Stimulated activated CD4-positive, alpha-beta T cell treated with anti-CD3 and anti-CD28 coated beads, TNF-alpha, amount 100 ng/mL, for 48 hours (primary cell): ENCODE data around the gene TMCC2.
"Not testable (repeated sequence)": the region's sequence is repeated elsewhere in the genome, so short reads cannot be mapped to it uniquely, and the experiment has no call there.

Experiments used
- DNase-seq, 3 donors: peaks; one replicate each; pipeline ENCODE4 v3.0.0-alpha.2; 2020; ENCODE audit warnings: low read depth in 3 of 3

Gene TMCC2, protein sequence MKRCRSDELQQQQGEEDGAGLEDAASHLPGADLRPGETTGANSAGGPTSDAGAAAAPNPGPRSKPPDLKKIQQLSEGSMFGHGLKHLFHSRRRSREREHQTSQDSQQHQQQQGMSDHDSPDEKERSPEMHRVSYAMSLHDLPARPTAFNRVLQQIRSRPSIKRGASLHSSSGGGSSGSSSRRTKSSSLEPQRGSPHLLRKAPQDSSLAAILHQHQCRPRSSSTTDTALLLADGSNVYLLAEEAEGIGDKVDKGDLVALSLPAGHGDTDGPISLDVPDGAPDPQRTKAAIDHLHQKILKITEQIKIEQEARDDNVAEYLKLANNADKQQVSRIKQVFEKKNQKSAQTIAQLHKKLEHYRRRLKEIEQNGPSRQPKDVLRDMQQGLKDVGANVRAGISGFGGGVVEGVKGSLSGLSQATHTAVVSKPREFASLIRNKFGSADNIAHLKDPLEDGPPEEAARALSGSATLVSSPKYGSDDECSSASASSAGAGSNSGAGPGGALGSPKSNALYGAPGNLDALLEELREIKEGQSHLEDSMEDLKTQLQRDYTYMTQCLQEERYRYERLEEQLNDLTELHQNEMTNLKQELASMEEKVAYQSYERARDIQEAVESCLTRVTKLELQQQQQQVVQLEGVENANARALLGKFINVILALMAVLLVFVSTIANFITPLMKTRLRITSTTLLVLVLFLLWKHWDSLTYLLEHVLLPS

DNA sequence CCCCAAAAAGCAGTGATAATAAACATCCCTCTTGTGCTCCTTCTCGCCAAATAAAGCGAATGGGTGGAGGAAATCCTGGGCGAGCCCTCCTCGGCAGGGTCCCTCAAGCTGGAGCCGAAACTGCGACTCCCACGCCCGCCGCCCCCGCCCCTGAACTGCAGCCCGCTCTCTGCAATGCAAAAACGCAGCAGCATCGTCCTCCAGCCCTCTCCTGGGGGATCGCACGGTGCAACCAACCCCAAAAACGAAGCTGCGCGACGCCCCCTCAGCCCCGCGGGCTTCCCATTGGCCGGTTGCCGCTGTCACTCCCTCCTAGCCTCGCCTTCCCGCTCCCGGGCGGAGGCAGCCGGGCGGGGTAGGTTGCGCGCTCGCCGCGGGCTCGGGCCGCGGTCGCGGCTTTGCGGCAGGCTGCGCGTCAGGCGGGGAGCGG, at the start of gene TMCC2:
Gene TMCC2, plus strand, starts transcription at position 363 of the 430 bp plus-strand sequence. CDS start 619 bp downstream, outside the sequence.
- peak; percentile 67 to 79 (median 70) for DNase-seq

DNA sequence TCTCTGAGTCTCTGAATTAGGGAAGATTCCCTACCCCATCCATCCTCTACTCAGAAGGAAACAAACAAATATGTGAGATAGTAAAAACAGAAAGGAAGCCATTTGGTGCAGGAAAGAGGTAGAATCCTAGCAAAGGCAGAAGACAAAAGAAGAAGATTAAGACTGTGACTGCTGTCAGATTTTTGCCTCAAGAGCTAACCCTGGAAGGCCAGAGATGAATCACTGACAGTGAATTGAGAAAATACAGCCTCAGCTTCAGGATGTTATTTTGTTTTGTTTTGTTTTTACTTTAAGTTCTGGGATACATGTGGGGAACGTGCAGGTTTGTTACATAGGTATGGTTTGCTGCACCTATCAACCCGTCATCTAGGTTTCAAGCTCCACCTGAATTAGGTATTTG, 47.9 kb upstream of the TMCC2 start:
- DNase-seq: no peak

DNA sequence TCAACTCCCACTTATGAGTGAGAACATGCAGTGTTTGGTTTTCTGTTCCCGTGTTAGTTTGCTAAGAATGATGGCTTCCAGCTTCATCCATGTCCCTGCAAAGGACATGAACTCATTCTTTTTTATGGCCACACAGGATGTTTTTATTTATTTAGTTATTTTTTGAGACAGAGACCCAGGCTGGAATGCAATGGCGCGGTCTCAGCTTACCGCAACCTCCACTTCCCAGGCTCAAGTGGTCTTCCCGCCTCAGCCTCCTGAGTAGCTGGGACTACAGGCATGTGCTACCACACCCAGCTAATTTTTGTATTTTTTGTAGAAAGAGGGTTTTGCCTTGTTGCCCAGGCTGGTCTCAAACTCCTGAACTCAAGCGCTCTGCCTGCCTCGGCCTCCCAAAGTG, 47.4 kb upstream of the TMCC2 start:
- not testable (repeated sequence) for DNase-seq

DNA sequence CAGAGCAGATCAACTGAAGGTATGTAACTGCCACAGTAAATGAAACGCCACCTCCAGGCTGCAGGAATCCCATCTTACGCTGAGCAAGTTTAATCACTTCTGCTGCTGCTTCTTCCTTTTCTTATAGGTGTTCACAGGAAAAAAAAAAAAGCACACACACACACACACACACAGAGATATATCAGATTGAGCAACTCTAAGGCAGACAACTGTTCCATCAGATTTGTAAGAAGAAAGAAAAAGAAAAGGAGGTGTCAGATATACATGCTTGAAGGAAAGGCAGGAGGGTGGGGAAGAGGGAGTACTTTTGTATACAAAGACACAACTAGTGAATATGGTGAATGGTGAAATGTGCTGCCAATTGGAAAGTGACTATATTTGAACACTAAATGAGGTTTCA, 44.8 kb upstream of the TMCC2 start:
- DNase-seq: no peak

DNA sequence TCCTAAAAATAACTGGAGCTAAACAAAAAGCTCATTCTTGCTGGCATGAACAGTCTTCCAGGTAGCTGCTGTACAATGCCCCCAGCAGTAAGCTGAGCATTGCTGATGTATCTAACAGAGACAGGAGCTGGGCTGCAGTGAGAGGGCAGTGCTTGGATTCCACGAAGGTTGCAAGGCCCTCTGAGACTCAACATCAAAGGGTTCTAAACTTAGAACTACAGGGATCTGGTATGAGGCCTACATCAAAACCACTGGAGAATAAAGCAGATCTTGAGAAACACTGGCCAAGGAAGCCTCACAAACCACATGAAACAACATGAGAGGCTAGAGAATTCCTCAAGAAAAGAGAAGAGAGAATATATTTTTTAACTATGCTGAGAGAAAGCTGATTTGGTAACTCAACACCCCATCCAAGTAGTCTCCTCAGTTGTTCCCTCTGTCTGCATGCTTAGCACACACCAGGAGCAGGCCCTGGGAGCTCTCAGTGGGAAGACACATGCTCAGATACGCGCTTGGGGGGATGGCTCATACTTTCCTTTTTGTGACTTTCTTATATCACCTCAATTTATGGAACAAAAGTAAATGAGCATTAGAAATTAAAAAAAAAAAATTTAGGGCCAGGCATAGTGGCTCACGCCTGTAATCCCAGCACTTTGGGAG, 43.9 kb upstream of the TMCC2 start:
- no peak for DNase-seq

DNA sequence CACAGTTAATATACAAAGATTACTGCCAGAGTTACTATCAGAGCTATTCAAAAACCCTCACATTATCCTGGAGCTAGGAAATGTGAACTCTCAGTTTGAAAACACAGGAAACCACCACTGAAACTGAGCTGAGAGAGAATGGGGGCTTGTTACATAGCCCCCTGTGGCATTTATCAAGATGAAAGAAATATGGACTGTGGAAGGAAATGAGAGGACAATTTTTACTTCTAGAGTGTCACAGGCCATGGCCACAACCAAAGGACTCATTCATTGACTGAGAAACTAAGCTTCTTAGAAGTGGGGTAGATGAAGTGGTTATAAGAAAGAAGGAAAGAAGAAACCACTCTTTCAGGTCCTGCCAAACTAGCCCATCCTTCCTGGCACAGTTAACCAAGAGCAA, 41.6 kb upstream of the TMCC2 start:
- DNase-seq: no peak

DNA sequence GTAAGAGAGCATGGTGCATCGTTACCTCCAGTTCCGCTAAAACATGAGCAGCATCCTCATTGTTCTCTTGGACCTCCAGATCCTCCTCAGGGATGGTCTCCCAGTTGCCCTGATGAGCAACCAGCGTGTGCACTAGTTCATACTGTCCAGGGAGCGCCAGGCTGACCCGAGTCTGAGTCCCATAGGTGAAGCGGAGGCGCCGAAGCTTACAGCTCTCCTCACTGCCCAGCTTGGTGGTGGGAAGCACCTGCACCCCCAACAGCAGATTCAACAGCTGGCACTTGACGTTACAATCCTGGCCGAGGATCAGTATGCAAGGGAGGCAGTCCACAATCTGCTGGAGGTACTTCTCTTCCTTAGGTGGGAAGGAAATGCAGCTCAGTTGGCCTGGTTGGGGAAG, 40.3 kb upstream of the TMCC2 start:
- no peak for DNase-seq

DNA sequence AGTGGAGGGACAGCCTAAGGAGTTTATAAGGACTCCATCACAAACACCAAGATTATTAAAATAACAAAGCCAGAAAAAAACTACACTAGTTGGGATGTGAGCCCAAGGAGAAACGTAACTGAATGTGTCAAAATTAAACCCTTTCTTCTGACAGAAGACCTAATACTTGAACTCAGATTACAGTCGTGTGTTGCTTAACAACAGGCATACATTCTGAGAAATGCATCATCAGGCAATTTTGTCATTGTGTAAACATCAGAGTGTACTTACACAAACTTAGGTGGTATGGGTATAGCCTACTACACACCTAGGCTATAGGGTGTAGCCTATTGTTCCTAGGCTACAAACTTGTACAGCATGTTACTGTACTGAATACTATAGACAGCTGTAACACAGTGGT, 39.6 kb upstream of the TMCC2 start:
- DNase-seq: no peak

DNA sequence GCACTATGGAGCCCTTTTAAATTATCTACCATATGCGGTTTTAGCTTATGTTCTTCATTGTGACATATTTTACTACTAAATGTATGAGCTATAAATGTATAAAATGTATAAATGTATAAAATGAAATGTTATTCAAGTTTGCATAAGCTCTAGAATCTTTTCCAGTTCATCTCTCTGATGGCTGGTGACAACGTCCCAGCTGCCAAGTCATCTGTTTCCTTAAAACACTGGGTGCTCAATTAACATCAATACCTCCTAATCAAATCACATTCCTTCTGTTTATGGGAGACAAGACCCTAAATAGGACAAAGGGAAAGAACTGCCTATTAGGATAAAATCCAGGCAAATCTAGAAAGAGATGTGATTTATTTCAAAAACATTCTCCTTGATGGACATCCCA, 39.1 kb upstream of the TMCC2 start:
- DNase-seq: no peak

DNA sequence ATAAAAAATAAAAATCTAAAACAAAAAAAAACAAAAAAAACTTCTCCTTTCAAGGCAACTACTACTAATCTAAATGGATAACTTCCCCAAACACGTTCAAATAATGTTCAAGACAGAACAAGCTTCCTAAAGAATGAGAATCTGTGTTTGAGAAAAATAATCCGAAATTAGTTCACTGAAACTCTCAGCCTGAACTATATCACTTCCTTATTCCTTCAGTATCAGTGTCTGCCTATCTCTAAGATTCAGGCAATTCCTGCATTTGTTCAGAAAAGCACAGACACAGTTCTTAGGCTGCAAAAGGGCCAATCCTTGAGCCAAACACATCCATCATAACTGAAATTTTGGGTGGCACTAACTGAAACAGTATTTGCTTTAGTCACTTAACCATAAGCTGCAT, 38.6 kb upstream of the TMCC2 start:
- DNase-seq: no peak

DNA sequence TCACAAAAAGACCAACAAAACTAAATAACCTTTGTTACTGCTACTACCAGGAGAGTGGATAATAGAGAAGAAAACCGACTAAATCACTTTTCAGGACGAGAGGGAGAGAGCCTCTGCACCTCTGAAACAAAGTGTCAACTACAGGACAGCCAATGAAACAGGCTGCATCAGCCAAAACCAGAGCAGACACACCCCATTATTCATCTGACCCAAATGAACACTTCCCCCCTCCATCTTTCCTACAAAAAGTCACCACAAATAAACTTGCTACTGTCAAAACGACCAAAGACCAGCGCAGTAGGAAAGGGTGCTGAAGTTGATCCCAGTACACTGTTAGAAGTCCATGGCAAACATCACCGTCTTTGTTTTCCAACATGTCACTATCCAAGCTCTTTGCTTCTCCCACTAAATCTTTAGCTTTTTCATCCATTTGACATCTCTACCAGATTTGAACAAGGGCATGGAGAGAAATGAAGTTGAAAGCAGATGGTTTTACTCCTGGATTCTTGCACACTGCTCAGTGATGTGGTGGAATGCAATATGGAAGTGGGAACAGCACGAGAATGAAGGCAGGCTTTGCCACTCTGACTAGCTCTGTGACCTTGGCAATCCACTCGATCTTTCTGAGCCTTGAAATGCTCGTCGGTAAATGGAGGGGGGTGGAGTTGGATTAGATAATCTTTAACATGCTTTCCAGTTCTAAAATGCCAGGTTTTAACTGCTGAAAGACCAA, 36.7 kb upstream of the TMCC2 start:
- no peak for DNase-seq

DNA sequence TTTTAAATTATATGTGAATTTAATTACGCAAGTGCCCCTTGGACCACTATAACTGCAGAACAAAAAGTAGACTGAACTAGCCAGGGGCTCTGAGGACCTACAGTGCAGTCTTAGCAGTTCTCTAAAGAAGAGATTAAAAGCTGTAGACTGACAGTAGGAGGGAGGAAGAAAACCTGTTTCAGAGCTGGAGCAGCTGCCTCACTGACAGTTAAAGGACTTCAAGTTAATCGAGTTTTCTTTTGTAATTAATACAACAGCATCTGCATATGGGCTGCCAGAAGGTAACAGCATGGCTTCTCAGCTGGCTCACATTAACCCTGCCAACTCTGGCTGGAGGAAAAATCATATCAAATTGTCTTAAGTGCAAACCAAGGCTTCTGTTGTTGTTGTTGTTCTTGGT, 36.1 kb upstream of the TMCC2 start:
- no peak for DNase-seq

DNA sequence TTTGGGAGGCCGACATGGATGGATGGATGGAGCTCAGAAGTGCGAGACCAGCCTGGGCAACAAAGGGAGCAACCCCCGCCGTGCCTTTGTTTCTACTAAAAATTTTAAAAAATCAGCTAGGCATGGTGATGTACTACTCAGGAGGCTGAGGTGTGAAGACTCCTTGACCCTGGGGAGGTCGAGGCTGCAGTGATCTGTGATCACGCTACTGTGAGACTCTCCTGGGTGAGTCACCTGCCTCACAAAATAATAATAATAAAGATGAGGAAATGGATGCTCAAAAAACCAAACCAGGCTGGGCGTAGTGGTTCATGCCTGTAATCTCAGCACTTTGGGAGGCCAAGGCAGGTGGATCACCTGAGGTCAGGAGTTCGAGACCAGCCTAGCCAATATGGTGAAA, 35.5 kb upstream of the TMCC2 start:
- no peak for DNase-seq

DNA sequence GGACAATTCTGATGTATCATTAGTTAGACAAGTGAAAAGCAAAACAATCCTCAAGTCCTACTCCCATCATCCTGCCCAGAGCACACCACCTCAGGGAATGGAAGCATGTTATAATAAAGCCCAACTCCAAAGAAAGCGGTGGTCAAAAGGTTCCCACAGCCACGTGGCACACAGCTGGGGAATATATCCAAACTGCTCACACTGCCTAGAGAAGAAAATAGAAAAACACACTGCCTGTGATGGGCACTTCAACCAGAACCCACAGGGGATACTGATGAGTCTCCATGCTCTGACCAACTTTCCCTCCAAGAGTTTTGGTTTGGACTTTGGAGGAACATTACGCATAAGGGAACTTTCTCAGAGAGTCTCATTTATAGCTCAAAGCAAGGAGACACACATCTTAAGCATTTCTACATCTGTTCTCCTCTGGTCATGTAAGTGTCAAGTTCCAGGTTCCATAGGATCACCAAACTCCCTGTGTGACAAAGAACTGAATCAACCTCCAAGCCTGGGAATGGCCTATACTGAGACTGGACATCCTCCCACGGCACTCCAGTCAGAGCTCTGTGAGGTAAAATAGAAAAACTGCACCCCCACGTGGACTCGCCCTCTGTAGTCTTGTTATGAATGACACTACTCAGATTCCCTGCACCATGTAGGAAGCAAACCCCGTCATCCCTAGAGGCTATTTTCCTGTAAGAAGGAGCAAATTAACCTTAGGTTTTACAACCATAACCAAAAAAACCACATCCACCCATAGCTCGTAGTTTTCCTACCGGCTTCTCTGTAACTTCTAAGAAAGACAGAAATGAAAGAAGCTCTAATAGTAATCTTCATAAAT, 28.4 kb upstream of the TMCC2 start:
- peak; percentile 29 to 32 (median 29) for DNase-seq

DNA sequence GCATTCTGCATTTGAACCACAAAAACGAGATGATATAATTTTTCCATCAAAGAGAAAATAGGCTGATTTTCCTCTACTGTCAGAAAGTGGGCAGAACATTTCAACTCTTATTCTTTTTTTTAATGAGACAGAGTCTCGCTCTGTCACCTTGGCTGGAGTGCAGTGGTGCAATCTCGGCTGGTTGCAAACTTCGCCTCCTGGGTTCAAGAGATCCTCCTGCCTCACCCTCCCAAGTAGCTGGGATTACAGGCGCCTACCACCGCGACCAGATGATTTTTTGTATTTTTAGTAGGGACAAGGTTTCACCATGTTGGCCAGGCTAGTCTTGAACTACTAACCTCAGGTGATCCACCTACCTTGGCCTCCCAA, 27.8 kb upstream of the TMCC2 start:
- DNase-seq: peak in 1 of 3 donors; percentile 21

DNA sequence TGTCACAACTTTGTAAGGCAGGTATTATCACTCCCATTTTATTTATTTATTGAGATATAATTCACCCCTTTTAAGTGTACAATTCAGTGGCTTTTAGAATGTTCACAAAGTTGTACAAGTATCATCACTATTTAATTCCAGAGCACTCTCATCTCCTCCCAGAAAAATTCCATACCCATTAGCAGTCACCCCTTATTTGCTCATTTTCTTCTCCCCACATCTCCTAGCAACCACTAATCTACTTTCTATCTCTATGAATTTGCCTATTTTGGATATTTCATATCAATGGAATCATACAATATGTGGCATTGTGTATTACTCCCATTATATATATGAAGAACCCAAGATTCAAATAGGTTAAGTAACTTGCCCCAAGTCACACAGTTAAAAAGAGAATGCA, 23.2 kb upstream of the TMCC2 start:
- no peak for DNase-seq

DNA sequence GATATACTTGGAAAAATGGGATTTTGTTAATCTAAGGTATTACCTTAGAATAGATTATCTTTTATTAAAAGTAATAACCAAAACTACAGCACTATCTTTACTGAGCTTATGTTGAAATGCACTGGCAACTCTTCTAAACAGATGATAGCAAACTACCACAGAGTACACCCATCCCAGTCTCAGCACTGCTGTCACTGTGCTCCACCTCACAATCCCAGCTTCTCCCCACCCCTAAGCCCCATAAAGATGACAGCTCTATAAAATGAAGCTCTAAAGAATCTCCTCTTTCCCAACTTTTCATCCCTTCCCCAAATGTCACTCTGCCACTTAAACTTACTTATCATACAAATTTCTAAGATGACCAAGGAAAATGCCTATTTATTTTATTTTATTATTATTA, 22.7 kb upstream of the TMCC2 start:
- no peak for DNase-seq

DNA sequence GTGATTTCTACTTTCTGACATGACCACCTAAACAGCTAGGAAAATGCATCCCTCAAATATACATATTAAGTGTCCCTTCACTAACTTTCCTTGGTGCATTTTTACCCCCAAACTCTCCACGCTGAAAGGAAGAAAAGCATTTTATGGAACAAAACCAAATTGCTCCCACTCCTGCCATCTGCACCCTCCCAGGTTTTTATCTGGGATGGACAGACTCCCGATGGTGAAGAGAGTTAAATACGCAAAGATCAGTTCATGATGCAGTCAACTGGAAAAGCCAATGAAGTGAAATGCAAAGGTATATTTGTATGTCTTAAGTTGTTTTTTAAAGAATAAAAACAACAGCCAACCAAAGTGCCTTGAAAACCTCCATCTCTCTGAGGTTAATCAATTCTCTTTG, 18.9 kb upstream of the TMCC2 start:
- DNase-seq: no peak

DNA sequence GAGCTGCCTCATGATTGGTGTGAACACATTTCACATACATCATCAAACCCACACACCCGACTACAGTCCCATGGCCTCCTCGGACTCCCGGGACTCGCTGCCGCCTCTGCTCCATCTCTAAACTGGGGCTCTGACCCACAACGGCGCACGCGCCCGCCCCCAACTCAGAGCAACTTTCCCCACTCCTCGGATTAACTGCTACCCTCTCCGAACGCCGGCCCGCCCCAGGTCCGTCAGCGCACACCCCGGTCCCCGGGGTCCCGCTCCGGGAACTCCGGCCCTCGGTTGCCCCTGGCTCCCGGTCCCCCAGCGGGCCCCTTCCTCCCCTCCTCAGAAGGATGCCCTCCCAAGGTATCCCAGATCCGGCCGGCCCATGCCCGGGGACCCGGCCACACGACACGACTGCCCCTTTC, 17.0 kb upstream of the TMCC2 start:
- no peak for DNase-seq

DNA sequence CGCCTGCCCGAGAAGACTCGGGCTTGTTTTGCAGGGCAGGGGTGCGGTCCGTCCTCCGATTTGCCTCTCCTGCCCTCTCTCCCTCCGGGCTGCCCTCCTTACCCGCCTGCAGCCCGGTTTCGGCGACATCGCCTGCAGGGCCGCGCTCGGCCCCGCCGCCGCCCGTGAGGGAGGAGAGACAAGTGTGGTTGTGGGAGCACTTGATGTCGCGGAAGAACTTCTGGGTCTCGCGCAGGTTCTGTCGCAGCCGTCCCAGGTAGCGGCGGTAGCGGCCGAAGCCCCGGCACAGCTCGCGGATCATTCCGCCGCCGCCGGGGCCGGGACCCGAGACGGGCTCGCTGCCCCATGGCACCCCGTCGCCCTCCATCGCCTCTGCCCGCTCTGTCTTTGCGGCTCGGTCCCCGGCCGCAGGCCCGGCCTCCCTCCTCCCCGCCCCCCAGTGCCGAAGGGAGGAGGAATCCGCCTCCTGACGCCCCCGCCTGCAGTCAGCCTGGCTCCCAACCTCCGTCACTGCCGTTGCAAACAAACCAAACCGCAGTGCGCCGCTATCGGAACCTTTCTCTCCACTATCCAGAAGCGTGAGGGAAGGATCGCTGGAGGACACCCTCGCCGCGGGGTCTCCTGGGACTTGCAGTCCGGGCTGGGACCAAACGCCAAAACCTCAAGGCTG, 16.4 kb upstream of the TMCC2 start, which contains the start of gene DSTYK:
Gene DSTYK, minus strand, starts transcription at position 534 of the 670 bp plus-strand sequence. Its CDS starts 167 bp downstream, at position 367.
- peak; percentile 88 to 90 (median 89) for DNase-seq
